Naive thymus-derived CD8-positive, alpha-beta T cell (primary cell): ENCODE data around the gene NUP43. TPM values are rescaled to one million over a fixed set of nuclear protein-coding genes. Genes with fewer than 3 reads are reported as not detected.

Experiments
- ATAC-seq, 2 donors: fragments of 150-1000 bp; cut with Tn5 transposase in 1 of 2; sonication (Bioruptor Pico), chemical (Tn5 transposase) in 1 of 2; 1 replicate in 1 of 2; 2 replicates in 1 of 2; pipeline ENCODE4 v1.10.0; 2021; ENCODE audit warnings: mild to moderate bottlenecking in 2 of 2, moderate library complexity in 2 of 2
- POLR2A ChIA-PET: fragments of 350-600 bp; sonication (Branson Sonifier 250); formaldehyde crosslinking; loops from one replicate; lab custom pipeline; 2021; ENCODE audit warnings: antibody characterized with exemption; lab: Charles Lee
- DNase-seq, 10 donors: peaks; one replicate each; pipeline versions ENCODE4 v3.0.0 to v3.0.0-alpha.2; 2020 to 2022
- H3K27ac Mint-ChIP-seq, 10 donors: one replicate each; pipeline ENCODE4 v1.8.0; 2020 to 2022; ENCODE audit warnings: mild to moderate bottlenecking in 10 of 10, mixed read lengths in 10 of 10, moderate library complexity in 4 of 10, inconsistent platforms in 1 of 10
- H3K27me3 Mint-ChIP-seq, 5 donors: one replicate each; pipeline ENCODE4 v1.8.0; 2021 to 2022; ENCODE audit warnings: mixed read lengths in 5 of 5
- H3K36me3 Mint-ChIP-seq, 3 donors: one replicate each; pipeline ENCODE4 v1.8.0; 2020 to 2022; ENCODE audit warnings: mixed read lengths in 3 of 3, mild to moderate bottlenecking in 2 of 3, inconsistent platforms in 1 of 3
- H3K4me1 Mint-ChIP-seq, 4 donors: one replicate each; pipeline ENCODE4 v1.8.0; 2021 to 2022; ENCODE audit warnings: mixed read lengths in 4 of 4
- H3K4me3 Mint-ChIP-seq, 10 donors: one replicate each; pipeline ENCODE4 v1.8.0; 2020 to 2022; ENCODE audit warnings: mild to moderate bottlenecking in 10 of 10, mixed read lengths in 10 of 10, moderate library complexity in 6 of 10, inconsistent platforms in 1 of 10
- H3K9me3 Mint-ChIP-seq, 9 donors: one replicate each; pipeline ENCODE4 v1.8.0; 2020 to 2022; ENCODE audit warnings: mixed read lengths in 9 of 9, mild to moderate bottlenecking in 3 of 9, inconsistent platforms in 1 of 9, moderate library complexity in 1 of 9
- polyA plus RNA-seq, 3 donors: library from polyadenylated mRNA; unstranded; fragments of 300-500 nt; fragmentation: Illumina TruSeq; gene quantifications; one replicate each; pipeline ENCODE4 v1.2.3, GENCODE V29; 2021
- total RNA-seq, 8 experiments: library from RNA in 2 of 8; stranded (reverse) in 2 of 8; gene quantifications; one replicate each; pipeline ENCODE4 v1.2.3 and lab custom pipeline; 2021 to 2026

NUP43 gene
- total and polyA plus RNA-seq, 5 experiments from 2014 or later, result 2.4 to 66.1 (median 6.3) TPM

DNA sequence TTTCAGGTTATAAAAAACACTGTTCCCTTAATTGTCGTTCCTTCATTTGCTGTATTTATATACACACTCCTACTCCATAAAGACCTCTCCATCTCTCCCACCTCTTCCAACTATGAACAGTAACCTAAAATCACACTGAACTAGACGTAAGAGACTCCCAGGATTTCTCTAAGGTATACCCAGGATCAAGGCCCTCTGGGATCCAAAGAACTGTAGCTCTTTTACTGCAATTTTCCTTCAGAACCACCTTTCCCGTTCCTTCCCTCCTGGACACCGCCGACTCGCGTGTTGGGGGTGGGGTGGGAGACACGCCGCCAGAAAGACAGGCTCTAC lies 29.1 kb downstream of the NUP43 start:
- no peak for ATAC-seq
- no peak for DNase-seq
- Mint-ChIP-seq H3K9me3 (no peaks in the 10 kb centered on the region), H3K36me3 (peaks cover 0 to 8% (median 0%) of the 10 kb centered on the region in 3 donors), H3K4me1 (peaks cover 12 to 51% (median 37%) of the 10 kb centered on the region in 4 donors), H3K27me3 (no peaks in the 10 kb centered on the region), H3K4me3 (peak overlapping the region; percentile 86 to 98 (median 93)), H3K27ac (peak overlapping the region; percentile 88 to 98 (median 97))
- POLR2A ChIA-PET, result interaction anchor here (0.6 to 3.8 kb wide), 13 partner anchors 11 to 651 kb away, joined by 3 to 66 read pairs (median 7); partner anchors contain the start of genes GINM1, KATNA1, NUP43 and PCMT1

DNA sequence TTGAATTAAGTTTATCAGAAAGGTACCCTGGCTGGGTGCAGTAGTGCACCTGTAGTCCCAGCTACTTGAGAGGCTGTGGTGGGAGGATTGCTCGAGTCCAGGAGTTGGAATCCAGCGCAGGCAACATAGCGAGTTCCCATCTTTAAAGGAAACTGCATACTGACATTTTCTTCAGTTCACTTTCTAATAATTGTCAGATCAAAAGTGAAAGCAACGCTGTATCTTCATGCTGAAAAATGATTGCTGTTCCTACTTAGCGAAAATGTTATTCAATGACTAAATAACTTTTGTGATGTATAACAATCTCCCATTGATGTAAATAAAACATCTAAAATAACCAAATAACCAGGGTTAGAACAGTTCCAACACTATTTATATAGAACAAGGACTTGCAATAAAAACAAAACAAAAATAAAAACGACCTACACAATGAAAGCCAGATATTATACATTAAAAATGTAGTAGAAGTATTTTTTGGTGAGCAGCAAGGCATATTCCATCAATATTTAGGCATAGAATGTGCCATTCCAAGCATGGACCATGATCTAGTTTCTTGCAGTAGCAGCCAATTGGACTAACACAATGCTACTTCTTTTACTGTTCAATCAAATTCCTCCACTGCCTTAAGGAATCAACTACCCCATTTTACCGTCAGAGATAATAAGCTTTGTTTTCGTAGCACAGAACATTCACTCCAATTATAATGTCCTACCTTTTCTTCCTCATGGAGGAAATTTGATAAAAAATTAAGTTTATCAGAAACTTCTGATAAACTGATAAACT lies 30.0 kb downstream of the NUP43 start:
- DNase-seq (no peak), ATAC-seq (no peak)
- no peaks in the 10 kb centered on the region for H3K27me3 Mint-ChIP-seq
- H3K4me1 Mint-ChIP-seq, result peaks cover 14 to 56% (median 44%) of the 10 kb centered on the region in 4 donors
- H3K4me3 Mint-ChIP-seq, result peak overlapping the region; percentile 86 to 98 (median 93)
- peaks cover 0 to 10% (median 0%) of the 10 kb centered on the region in 3 donors for H3K36me3 Mint-ChIP-seq
- H3K27ac Mint-ChIP-seq, result peak overlapping the region; percentile 65 to 98 (median 90)
- no peaks in the 10 kb centered on the region for H3K9me3 Mint-ChIP-seq
- POLR2A ChIA-PET, result interaction anchor here (0.6 to 3.8 kb wide), 6 partner anchors 10 to 171 kb away, joined by 3 to 66 read pairs (median 5); partner anchors contain the start of genes NUP43, PCMT1 and PPIL4

DNA sequence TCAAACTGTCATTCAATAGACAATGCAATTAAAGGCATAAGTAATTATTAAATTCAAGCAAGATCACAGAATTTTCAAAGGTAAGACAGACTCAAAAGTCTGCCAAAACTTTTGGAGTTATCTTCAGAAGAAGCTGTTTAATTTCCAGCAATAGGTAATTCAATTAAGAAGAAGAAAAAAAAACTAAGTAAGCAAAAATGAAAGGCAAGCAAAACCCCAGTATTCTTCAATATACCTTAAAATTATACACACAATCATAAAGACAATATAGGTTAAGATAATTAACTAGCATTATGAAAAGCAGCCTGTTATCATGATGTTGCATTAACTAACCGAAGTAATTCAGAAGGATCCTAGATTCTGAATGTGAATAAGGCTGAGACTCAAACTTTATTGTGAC lies 31.9 kb downstream of the NUP43 start:
- no peaks in the 10 kb centered on the region for H3K27me3 Mint-ChIP-seq
- POLR2A ChIA-PET, result no interaction called here
- no peak overlapping the region for H3K27ac Mint-ChIP-seq
- ATAC-seq (no peak), DNase-seq (no peak)
- peak overlapping the region in 1 of 10 donors; percentile 39 for H3K4me3 Mint-ChIP-seq
- peaks cover 0 to 13% (median 0%) of the 10 kb centered on the region in 3 donors for H3K36me3 Mint-ChIP-seq
- H3K4me1 Mint-ChIP-seq, result peaks cover 26 to 71% (median 58%) of the 10 kb centered on the region in 4 donors
- H3K9me3 Mint-ChIP-seq, result no peaks in the 10 kb centered on the region

DNA sequence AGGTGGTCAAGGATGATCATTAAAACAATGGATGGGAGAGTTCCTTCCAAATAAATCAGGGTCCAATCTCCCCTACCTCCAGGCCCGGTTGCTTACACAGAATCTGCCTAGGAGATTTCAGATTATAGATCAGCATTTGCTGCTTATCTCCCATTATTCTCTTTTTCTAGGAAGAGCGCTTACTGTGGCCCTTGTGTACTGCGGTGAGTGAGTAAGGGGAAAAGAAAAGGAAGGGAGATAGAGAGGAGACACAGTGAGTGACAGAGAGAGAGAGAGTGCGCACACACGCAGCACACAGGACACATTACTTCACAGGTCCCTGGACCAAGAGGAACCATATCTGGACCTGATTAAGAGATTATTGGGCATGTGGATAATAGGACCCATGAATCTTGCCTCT lies 34.6 kb downstream of the NUP43 start:
- H3K27me3 Mint-ChIP-seq, result no peaks in the 10 kb centered on the region
- H3K4me1 Mint-ChIP-seq, result peaks cover 30 to 80% (median 61%) of the 10 kb centered on the region in 4 donors
- POLR2A ChIA-PET, result no interaction called here
- peaks cover 0 to 13% (median 0%) of the 10 kb centered on the region in 3 donors for H3K36me3 Mint-ChIP-seq
- H3K9me3 Mint-ChIP-seq, result no peaks in the 10 kb centered on the region
- peak overlapping the region in 3 of 10 donors; percentile 13 to 58 (median 28) for H3K4me3 Mint-ChIP-seq
- DNase-seq (no peak), ATAC-seq (no peak)
- H3K27ac Mint-ChIP-seq, result peak overlapping the region in 2 of 10 donors; percentile 34 to 43

DNA sequence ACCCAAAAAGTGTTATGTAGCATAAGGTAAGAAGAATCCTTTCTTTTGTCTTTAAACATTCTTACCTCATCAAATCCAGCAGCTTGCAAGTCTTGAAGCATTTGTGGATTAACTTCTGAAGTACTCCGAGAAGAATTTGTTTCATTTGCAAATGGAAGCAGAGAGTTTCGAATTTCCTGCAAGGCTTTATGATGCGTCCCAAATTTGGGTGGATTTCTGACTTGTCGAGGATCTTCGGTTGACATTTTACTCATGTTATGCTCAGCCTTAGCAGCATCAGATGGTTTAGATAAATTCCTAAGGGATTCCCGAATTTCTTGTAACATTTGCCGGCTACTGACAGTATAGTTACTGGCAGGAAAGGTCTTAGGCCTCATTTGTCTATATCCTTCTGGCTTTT lies 44.6 kb downstream of the NUP43 start:
- DNase-seq (no peak), ATAC-seq (no peak)
- Mint-ChIP-seq H3K9me3 (no peaks in the 10 kb centered on the region), H3K36me3 (peaks cover 0 to 45% (median 0%) of the 10 kb centered on the region in 3 donors), H3K4me1 (peaks cover 18 to 56% (median 47%) of the 10 kb centered on the region in 4 donors), H3K4me3 (peak overlapping the region in 1 of 10 donors; percentile 20), H3K27me3 (no peaks in the 10 kb centered on the region), H3K27ac (no peak overlapping the region)
- POLR2A ChIA-PET, result no interaction called here

DNA sequence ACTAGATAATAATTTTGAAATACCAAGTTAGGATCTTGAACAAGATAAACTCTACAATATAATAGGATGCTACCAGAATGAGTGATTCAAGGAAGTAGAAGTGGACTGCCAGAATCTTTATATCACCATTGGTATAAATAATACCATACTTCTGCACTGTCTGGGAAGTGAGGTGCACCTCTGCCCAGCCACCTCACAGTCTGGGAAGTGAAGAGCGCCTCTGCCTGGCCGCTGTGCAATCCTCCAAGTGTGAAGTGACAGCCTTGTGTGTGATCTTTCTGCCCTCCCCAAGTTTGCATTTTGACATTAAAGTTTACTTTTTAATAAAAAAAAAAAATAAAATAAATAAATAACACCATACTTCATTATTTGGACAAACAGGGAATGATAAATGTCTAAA lies 47.2 kb downstream of the NUP43 start:
- POLR2A ChIA-PET, result no interaction called here
- no peak for DNase-seq
- H3K4me3 Mint-ChIP-seq, result no peak overlapping the region
- H3K9me3 Mint-ChIP-seq, result no peaks in the 10 kb centered on the region
- no peaks in the 10 kb centered on the region for H3K27me3 Mint-ChIP-seq
- peaks cover 0 to 55% (median 3%) of the 10 kb centered on the region in 3 donors for H3K36me3 Mint-ChIP-seq
- peaks cover 9 to 51% (median 32%) of the 10 kb centered on the region in 4 donors for H3K4me1 Mint-ChIP-seq
- no peak for ATAC-seq
- H3K27ac Mint-ChIP-seq, result no peak overlapping the region

DNA sequence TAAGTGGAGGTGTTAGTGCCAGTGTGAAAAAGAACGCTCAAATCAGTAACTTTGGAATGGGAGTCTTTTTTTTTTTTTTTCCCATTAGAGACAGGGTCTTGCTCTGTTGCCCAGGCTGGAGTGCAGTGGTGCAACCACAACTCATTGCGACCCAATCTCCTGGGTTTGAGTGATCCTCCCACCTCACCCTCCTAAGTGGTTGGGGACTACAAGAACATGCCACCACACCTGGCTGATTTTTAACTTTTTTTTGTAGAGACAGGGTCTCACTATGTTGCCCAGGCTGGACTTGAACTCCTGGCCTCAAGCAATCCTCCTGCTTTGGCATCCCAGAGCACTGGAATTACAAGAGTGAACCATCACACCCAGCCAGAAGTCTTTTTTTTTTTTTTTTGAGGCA lies 48.2 kb downstream of the NUP43 start:
- no peak for DNase-seq
- no peak overlapping the region for H3K27ac Mint-ChIP-seq
- peaks cover 7 to 46% (median 28%) of the 10 kb centered on the region in 4 donors for H3K4me1 Mint-ChIP-seq
- H3K9me3 Mint-ChIP-seq, result no peaks in the 10 kb centered on the region
- ATAC-seq, result no peak
- H3K36me3 Mint-ChIP-seq, result peaks cover 0 to 58% (median 7%) of the 10 kb centered on the region in 3 donors
- POLR2A ChIA-PET, result interaction anchor here (0.7 kb wide), 1 partner anchor 13 kb away, joined by 4 read pairs; no protein-coding TSS in a partner anchor
- no peak overlapping the region for H3K4me3 Mint-ChIP-seq
- no peaks in the 10 kb centered on the region for H3K27me3 Mint-ChIP-seq

DNA sequence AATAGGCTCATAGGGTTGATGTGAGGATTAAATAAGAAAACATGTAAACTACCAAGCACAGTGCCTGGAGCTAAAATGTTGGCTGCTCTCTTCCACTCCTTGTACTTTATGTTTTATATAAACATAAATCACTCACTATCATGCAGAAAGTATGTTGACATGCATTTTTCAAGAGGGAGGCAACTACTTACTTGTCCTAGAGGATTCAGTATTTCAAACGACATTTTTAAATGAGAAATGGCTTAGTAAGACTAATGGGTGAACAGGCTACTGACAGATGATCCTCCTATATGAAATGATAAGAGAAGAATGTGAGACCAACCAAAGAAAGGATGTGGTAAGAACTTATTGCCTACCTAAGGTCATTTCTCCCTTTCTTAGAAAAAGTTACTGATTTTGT lies 49.4 kb downstream of the NUP43 start:
- no peaks in the 10 kb centered on the region for H3K27me3 Mint-ChIP-seq
- H3K36me3 Mint-ChIP-seq, result peaks cover 0 to 67% (median 7%) of the 10 kb centered on the region in 3 donors
- H3K9me3 Mint-ChIP-seq, result no peaks in the 10 kb centered on the region
- POLR2A ChIA-PET, result no interaction called here
- H3K4me3 Mint-ChIP-seq, result no peak overlapping the region
- ATAC-seq (no peak), DNase-seq (no peak)
- H3K27ac Mint-ChIP-seq, result peak overlapping the region in 4 of 10 donors; percentile 11 to 66 (median 24)
- peaks cover 9 to 39% (median 27%) of the 10 kb centered on the region in 4 donors for H3K4me1 Mint-ChIP-seq

DNA sequence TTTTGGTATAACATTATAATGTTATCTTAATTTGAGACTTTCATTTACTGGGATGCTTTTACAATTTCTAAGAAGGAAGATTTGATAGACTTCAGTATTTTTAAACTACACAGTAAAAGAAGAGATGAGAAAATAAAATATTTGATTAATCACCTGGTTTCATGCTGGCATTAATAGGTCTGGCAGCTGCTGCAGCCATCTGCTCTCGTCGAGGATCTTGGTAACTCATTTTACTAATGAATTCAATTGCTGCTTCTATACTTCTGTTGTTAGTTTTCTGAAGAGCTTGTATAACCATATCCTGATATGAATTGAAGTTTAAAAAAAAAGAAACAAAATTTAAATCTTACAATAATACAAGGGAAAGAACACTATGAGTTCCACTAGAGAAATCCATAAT lies 51.4 kb downstream of the NUP43 start:
- POLR2A ChIA-PET, result interaction anchor here (0.9 kb wide), 1 partner anchor 22 kb away, joined by 3 read pairs; no protein-coding TSS in a partner anchor

DNA sequence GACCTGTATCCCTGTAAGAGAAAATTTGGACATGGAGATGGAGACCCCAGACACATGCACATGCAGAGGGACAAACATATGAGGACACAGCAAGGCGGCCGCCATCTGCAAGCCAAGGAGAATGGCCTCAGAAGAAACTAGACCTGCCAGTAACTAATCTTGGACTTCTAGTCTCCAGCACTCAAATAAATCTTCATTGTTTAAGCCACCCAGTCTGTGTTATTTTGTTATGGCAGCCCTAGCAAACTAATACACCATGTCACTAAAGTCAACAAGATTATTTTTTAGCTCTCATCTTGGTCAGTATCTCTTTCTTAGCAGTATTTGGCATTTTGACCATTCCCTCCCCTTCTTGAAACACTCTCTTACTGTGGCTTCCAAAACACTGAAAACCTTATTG lies 55.1 kb downstream of the NUP43 start:
- Mint-ChIP-seq H3K27ac (peak overlapping the region in 7 of 10 donors; percentile 8 to 85 (median 33)), H3K27me3 (no peaks in the 10 kb centered on the region), H3K9me3 (no peaks in the 10 kb centered on the region), H3K36me3 (peaks cover 0 to 81% (median 9%) of the 10 kb centered on the region in 3 donors), H3K4me1 (peaks cover 19 to 31% (median 23%) of the 10 kb centered on the region in 4 donors), H3K4me3 (no peak overlapping the region)
- no peak for ATAC-seq
- no peak for DNase-seq
- POLR2A ChIA-PET, result no interaction called here

More for the DNA sequence above, 51.4 kb downstream of the NUP43 start:
- DNase-seq (no peak), ATAC-seq (no peak)
- no peaks in the 10 kb centered on the region for H3K9me3 Mint-ChIP-seq
- H3K36me3 Mint-ChIP-seq, result peaks cover 0 to 69% (median 9%) of the 10 kb centered on the region in 3 donors
- H3K4me3 Mint-ChIP-seq, result no peak overlapping the region
- peaks cover 15 to 34% (median 24%) of the 10 kb centered on the region in 4 donors for H3K4me1 Mint-ChIP-seq
- H3K27me3 Mint-ChIP-seq, result no peaks in the 10 kb centered on the region
- H3K27ac Mint-ChIP-seq, result peak overlapping the region in 3 of 10 donors; percentile 34 to 56 (median 51)

DNA sequence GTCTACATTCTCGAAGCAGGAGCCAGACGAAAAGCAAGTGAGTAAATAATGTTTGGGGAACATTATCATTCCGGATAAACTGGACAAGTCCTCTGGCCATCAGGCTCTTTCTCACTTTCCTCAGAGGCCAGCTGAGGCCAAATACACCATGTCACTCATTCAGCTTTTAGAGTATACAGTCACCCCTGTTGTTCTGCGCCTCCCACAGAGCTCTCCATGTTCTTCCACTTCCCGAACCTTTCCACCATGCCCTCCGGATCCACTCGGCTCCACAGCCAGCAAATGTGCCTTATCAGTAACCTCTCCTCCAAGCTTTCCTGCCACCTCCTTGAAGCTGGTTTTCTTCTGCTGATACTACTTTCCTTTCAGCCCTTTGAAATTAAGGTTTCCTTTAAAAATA lies 60.1 kb downstream of the NUP43 start:
- POLR2A ChIA-PET, result no interaction called here
- no peak for DNase-seq
- ATAC-seq, result no peak
- Mint-ChIP-seq H3K4me3 (no peak overlapping the region), H3K4me1 (peaks cover 15 to 29% (median 20%) of the 10 kb centered on the region in 4 donors), H3K27ac (peak overlapping the region in 8 of 10 donors; percentile 29 to 69 (median 54)), H3K9me3 (no peaks in the 10 kb centered on the region), H3K36me3 (peaks cover 0 to 76% (median 15%) of the 10 kb centered on the region in 3 donors), H3K27me3 (no peaks in the 10 kb centered on the region)

DNA sequence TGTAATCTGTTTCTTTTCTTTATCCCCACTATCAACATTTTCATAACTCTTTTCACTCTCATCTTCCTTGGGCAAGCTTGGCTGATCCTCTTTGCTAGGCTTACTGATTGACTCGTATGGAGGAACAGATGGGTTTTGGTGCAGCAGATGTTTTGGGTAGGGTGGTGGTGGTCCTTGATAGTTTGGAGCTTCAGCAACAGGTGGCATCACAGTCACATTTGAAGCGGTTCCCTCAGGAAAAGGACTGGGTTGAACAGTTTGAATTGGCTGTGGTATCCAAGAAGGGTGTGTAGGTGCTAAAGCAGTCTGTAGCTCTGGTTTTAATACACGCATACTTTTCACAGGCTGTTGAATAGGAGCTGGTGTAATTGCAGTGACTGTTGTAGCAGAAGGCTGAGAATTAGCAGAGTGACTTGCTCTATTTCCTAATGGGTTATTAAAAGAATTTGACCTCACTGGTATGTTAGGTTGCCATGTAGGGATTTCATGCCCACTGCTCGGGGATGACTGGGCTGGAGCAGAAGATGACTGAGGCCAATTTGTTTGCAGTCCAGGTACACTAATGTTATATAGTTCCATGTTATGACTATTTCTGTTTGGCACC lies 63.0 kb downstream of the NUP43 start:
- H3K4me3 Mint-ChIP-seq, result no peak overlapping the region
- ATAC-seq (no peak), DNase-seq (no peak)
- H3K27me3 Mint-ChIP-seq, result no peaks in the 10 kb centered on the region
- POLR2A ChIA-PET, result no interaction called here
- peak overlapping the region in 4 of 10 donors; percentile 30 to 84 (median 44) for H3K27ac Mint-ChIP-seq
- H3K4me1 Mint-ChIP-seq, result peaks cover 10 to 31% (median 19%) of the 10 kb centered on the region in 4 donors
- H3K36me3 Mint-ChIP-seq, result peaks cover 0 to 68% (median 17%) of the 10 kb centered on the region in 3 donors
- H3K9me3 Mint-ChIP-seq, result no peaks in the 10 kb centered on the region
